Measurements from ENCODE around the gene LTF.

GRCh38 chr3:46393011-46393410 is 71.7 kb downstream of the LTF start:
- TF ChIP-seq EP300 (IDR thresholded peaks at IDR 0.05; ENCODE audit: borderline replicate concordance in 1 of 2, control insufficient read depth in 1 of 2, low read depth in 2 of 2, low read length in 2 of 2) (no peak), SMAD1 (IDR thresholded peaks at IDR 0.05; ENCODE audit: low read depth, partially characterized antibody) (no peak), HCFC1 (IDR thresholded peaks at IDR 0.05; ENCODE audit: low read length) (no peak), MAX (IDR thresholded peaks at IDR 0.05; ENCODE audit: low read depth, low read length) (no peak), IRF3 (IDR thresholded peaks at IDR 0.05) (no peak), EGR1 (IDR thresholded peaks at IDR 0.05; ENCODE audit: borderline replicate concordance in 1 of 2, low read depth in 2 of 2, low read length in 2 of 2) (no peak)

Measured in GM12878 (cell line).